OCI-LY7 (cell line): Measurements from ENCODE around the gene TRPM3.

ENCODE experiments used
- EZH2phosphoT487 ChIP-seq: fragments of 200-600 bp; sonication (generic); IDR thresholded peaks from 2 replicates; pipeline ENCODE4 v1.6.1; 2018; ENCODE audit warnings: low read depth, borderline replicate concordance, mild to moderate bottlenecking, mixed run types, antibody characterized with exemption, low read length, moderate library complexity, mixed read lengths
- TF ChIP-seq, protein P1 (sequence below): fragments of 200-600 bp; sonication (generic); conservative IDR thresholded peaks from 2 replicates; pipeline ENCODE4 v1.5.1; 2014; ENCODE audit warnings: mild to moderate bottlenecking, antibody characterized with exemption, low read length, moderate library complexity, mixed read lengths

- TF ChIP-seq, protein P1, sequence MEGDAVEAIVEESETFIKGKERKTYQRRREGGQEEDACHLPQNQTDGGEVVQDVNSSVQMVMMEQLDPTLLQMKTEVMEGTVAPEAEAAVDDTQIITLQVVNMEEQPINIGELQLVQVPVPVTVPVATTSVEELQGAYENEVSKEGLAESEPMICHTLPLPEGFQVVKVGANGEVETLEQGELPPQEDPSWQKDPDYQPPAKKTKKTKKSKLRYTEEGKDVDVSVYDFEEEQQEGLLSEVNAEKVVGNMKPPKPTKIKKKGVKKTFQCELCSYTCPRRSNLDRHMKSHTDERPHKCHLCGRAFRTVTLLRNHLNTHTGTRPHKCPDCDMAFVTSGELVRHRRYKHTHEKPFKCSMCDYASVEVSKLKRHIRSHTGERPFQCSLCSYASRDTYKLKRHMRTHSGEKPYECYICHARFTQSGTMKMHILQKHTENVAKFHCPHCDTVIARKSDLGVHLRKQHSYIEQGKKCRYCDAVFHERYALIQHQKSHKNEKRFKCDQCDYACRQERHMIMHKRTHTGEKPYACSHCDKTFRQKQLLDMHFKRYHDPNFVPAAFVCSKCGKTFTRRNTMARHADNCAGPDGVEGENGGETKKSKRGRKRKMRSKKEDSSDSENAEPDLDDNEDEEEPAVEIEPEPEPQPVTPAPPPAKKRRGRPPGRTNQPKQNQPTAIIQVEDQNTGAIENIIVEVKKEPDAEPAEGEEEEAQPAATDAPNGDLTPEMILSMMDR: no peak
- TF ChIP-seq EZH2phosphoT487: no peak
These were observed 247.0 kb downstream of the TRPM3 start for GRCh38 chr9:70874451-70874850.
